Mesendoderm (in vitro differentiated cells): ENCODE data around the gene KRTAP9-7.
"Not testable (repeated sequence)": the region's sequence is repeated elsewhere in the genome, so short reads cannot be mapped to it uniquely, and the experiment has no call there.

Experiments used
- DNase-seq: peaks from one replicate; pipeline ENCODE4 v3.0.0; 2013
- H2AK5ac ChIP-seq: 2 replicates; pipeline ENCODE4 v1.6.1; 2013; ENCODE audit warnings: low read length, inconsistent platforms
- H2BK120ac ChIP-seq: 2 replicates; pipeline ENCODE4 v1.6.1; 2013; ENCODE audit warnings: low read depth, mild to moderate bottlenecking, low read length, moderate library complexity, mixed read lengths
- H2BK15ac ChIP-seq: replicated peaks from 2 replicates; pipeline ENCODE4 v1.6.1; 2013; ENCODE audit warnings: low read depth, mild to moderate bottlenecking, moderate library complexity
- H2BK5ac ChIP-seq: 2 replicates; pipeline ENCODE4 v1.6.1; 2013; ENCODE audit warnings: low read length, inconsistent platforms
- H3K18ac ChIP-seq: 2 replicates; pipeline ENCODE4 v1.6.1; 2013; ENCODE audit warnings: mild to moderate bottlenecking, low read length, mixed read lengths
- H3K23ac ChIP-seq: one replicate; pipeline ENCODE4 v1.6.1; 2013; ENCODE audit warnings: low read length
- H3K27ac ChIP-seq: 2 replicates; pipeline ENCODE4 v1.5.1; 2013; ENCODE audit warnings: low read depth, mild to moderate bottlenecking, inconsistent platforms, low read length, moderate library complexity
- H3K27me3 ChIP-seq: 2 replicates; pipeline ENCODE4 v1.6.1; 2013; ENCODE audit warnings: low read length, control low read depth, mild to moderate bottlenecking, inconsistent platforms; ENCODE audit not compliant: insufficient read depth, poor library complexity
- H3K36me3 ChIP-seq: 2 replicates; pipeline ENCODE4 v1.6.1; 2013; ENCODE audit warnings: low read length, inconsistent platforms; ENCODE audit not compliant: control insufficient read depth, insufficient read depth
- H3K4ac ChIP-seq: one replicate; pipeline ENCODE4 v1.6.1; 2013; ENCODE audit warnings: low read depth, mild to moderate bottlenecking, low read length, moderate library complexity
- H3K4me1 ChIP-seq: 2 replicates; pipeline ENCODE4 v1.6.1; 2013; ENCODE audit warnings: low read depth, low read length, inconsistent platforms; ENCODE audit not compliant: control insufficient read depth
- H3K4me2 ChIP-seq: 2 replicates; pipeline ENCODE4 v1.6.1; 2013; ENCODE audit warnings: low read length
- H3K4me3 ChIP-seq: 2 replicates; pipeline ENCODE4 v1.5.1; 2013; ENCODE audit warnings: mild to moderate bottlenecking, low read length
- H3K56ac ChIP-seq: one replicate; pipeline ENCODE4 v1.6.1; 2013; ENCODE audit warnings: low read length
- H3K79me1 ChIP-seq: 2 replicates; pipeline ENCODE4 v1.6.1; 2013; ENCODE audit warnings: low read length, inconsistent platforms
- H3K79me2 ChIP-seq: 2 replicates; pipeline ENCODE4 v1.6.1; 2013; ENCODE audit warnings: mild to moderate bottlenecking, low read length; ENCODE audit not compliant: control insufficient read depth, insufficient read depth
- H3K9ac ChIP-seq: 2 replicates; pipeline ENCODE4 v1.6.1; 2013; ENCODE audit warnings: low read length, inconsistent platforms
- H4K5ac ChIP-seq: one replicate; pipeline ENCODE4 v1.6.1; 2013; ENCODE audit warnings: low read length
- H4K8ac ChIP-seq: one replicate; pipeline ENCODE4 v1.6.1; 2013; ENCODE audit warnings: low read depth, mild to moderate bottlenecking, control low read depth, low read length, moderate library complexity
- WGBS: extraction: QIAGEN DNeasy Blood & Tissue Kit; methylation state at CpG from one replicate; pipeline ENCODE4 v1.1.7; 2013; ENCODE audit warnings: low lambda C conversion rate, missing lambda C conversion rate; ENCODE audit not compliant: insufficient coverage; ENCODE audit errors: extremely low coverage; 5-methylcytosine and 5-hydroxymethylcytosine counted together

Gene KRTAP9-7

GRCh38 chr17:41251261-41251660 lies 24.2 kb upstream of the KRTAP9-7 start:
- Histone ChIP-seq H2BK5ac (no peak overlapping the region), H2AK5ac (no peak overlapping the region), H3K4ac (no peak overlapping the region), H2BK120ac (no peak overlapping the region), H3K9ac (no peak overlapping the region), H3K36me3 (no peaks in the 10 kb centered on the region), H4K5ac (no peak overlapping the region), H3K79me2 (no peaks in the 10 kb centered on the region), H3K27me3 (no peaks in the 10 kb centered on the region), H3K56ac (no peak overlapping the region), H2BK15ac (no peak overlapping the region), H3K27ac (no peak overlapping the region), H4K8ac (no peak overlapping the region), H3K4me2 (no peak overlapping the region), H3K79me1 (no peaks in the 10 kb centered on the region), H3K4me3 (no peak overlapping the region), H3K4me1 (no peaks in the 10 kb centered on the region), H3K18ac (no peak overlapping the region), H3K23ac (no peak overlapping the region)
- no CpG with 5 or more reads among the region's 1 CpG for WGBS
- no peak for DNase-seq

- Histone ChIP-seq H3K4me1 (no peaks in the 10 kb centered on the region), H3K4me3 (no peak overlapping the region), H3K79me1 (no peaks in the 10 kb centered on the region), H2BK120ac (no peak overlapping the region), H3K18ac (no peak overlapping the region), H3K23ac (no peak overlapping the region), H3K56ac (no peak overlapping the region), H2BK15ac (no peak overlapping the region), H3K36me3 (no peaks in the 10 kb centered on the region), H2BK5ac (no peak overlapping the region), H3K79me2 (no peaks in the 10 kb centered on the region), H3K27ac (no peak overlapping the region), H4K5ac (no peak overlapping the region), H3K9ac (no peak overlapping the region), H3K4ac (no peak overlapping the region), H3K27me3 (no peaks in the 10 kb centered on the region), H4K8ac (no peak overlapping the region), H3K4me2 (no peak overlapping the region), H2AK5ac (no peak overlapping the region)
- no CpG with 5 or more reads among the region's 1 CpG for WGBS
- no peak for DNase-seq
Measured at GRCh38 chr17:41254861-41255260, 20.6 kb upstream of the KRTAP9-7 start.

DNA sequence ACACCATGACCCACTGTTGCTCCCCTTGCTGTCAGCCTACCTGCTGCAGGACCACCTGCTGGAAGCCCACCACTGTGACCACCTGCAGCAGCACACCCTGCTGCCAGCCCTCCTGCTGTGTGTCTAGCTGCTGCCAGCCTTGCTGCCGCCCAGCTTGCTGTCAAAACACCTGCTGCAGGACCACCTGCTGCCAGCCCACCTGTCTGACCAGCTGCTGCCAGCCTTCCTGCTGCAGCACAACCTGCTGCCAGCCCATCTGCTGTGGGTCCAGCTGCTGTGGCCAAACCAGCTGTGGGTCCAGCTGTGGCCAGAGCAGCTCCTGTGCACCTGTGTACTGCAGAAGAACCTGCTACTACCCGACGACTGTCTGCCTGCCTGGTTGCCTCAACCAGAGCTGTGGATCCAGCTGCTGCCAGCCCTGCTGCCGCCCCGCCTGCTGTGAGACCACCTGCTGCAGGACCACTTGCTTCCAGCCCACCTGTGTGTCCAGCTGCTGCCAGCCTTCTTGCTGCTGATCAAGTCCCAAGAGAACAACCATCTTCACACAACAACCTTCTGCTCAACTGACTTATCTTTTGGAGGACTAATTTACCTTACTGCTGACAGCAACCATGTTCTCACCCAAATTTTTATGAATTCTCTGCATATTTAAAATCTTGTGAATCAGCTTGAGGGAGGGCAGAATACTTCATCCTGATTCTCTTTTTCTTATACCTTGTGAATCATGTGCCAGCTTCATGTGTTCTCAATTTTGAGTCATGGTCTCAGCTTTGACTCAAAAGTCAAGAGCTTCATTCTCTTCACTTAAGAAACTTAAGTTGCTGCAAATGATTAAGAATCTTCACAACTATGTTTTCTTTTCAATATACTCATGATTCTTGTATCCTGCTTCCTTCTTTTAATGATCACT lies 19.9 kb upstream of the KRTAP9-7 start, which contains the start of gene KRTAP9-9:
TSS of gene KRTAP9-9 (plus strand) at position 4 of the 910 bp plus-strand sequence.
- not testable (repeated sequence) for H3K79me1 ChIP-seq, H2BK120ac ChIP-seq, DNase-seq, H3K79me2 ChIP-seq, H3K56ac ChIP-seq, H3K9ac ChIP-seq, H3K23ac ChIP-seq, H2BK15ac ChIP-seq, H3K36me3 ChIP-seq, H2BK5ac ChIP-seq, H3K4me2 ChIP-seq, H3K4ac ChIP-seq, H3K27ac ChIP-seq, H3K4me1 ChIP-seq, H4K8ac ChIP-seq, H3K18ac ChIP-seq, H4K5ac ChIP-seq, H3K27me3 ChIP-seq, H2AK5ac ChIP-seq, H3K4me3 ChIP-seq
- WGBS = no CpG with 5 or more reads among the region's 5 CpGs

DNA sequence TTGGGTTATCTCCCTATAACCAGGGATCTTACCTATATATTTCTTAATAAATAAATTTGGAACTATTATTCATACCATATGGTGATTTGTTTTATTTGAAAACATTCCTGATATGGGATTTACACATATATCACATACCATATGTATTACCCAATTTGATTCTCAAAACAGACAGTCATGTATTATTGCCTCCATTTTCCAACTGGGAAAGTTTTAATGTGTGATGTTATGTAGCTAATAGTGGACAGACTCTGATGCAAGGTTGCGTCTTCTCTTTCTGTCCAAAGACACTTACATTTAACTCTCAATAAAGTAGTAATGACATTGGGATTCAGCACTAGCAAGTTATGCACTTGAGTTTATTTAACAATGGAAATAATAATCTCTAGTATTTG lies 19.2 kb upstream of the KRTAP9-7 start:
- no peaks in the 10 kb centered on the region for H3K27me3 ChIP-seq
- no peak overlapping the region for H3K9ac ChIP-seq
- H3K56ac ChIP-seq = no peak overlapping the region
- no peak overlapping the region for H2BK15ac ChIP-seq
- no peak for DNase-seq
- H2BK5ac ChIP-seq = no peak overlapping the region
- no peak overlapping the region for H3K23ac ChIP-seq
- no peak overlapping the region for H4K5ac ChIP-seq
- no CpG with 5 or more reads among the region's 1 CpG for WGBS
- H3K18ac ChIP-seq = no peak overlapping the region
- H3K79me1 ChIP-seq = no peaks in the 10 kb centered on the region
- H2AK5ac ChIP-seq = no peak overlapping the region
- H3K4me1 ChIP-seq = no peaks in the 10 kb centered on the region
- no peak overlapping the region for H3K4me3 ChIP-seq
- H3K36me3 ChIP-seq = no peaks in the 10 kb centered on the region
- H3K4ac ChIP-seq = no peak overlapping the region
- no peak overlapping the region for H3K27ac ChIP-seq
- no peaks in the 10 kb centered on the region for H3K79me2 ChIP-seq
- H2BK120ac ChIP-seq = no peak overlapping the region
- no peak overlapping the region for H3K4me2 ChIP-seq
- no peak overlapping the region for H4K8ac ChIP-seq

DNA sequence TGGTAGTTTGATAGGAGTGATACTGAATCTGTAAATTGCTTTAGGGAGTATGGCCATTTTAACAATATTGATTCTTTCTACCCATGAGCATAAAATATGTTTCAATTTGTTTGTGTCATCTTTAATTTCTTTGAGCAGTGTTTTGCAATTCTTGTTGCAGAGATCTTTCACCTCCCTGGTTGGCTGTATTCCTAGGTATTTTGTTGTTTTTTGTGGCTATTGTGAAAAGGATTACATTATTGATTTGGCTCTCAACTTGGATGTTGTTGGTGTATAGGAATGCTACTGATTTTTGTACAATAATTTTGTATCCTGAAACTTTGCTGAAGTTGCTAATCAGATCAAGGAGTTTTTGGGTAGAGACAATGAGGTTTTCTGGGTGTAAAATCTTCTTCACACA lies 17.1 kb upstream of the KRTAP9-7 start:
- no peaks in the 10 kb centered on the region for H3K27me3 ChIP-seq
- no peaks in the 10 kb centered on the region for H3K79me1 ChIP-seq
- no peak overlapping the region for H3K56ac ChIP-seq
- no peak overlapping the region for H2AK5ac ChIP-seq
- no peak overlapping the region for H3K9ac ChIP-seq
- H2BK5ac ChIP-seq = no peak overlapping the region
- no peak overlapping the region for H3K4ac ChIP-seq
- H3K36me3 ChIP-seq = no peaks in the 10 kb centered on the region
- H3K18ac ChIP-seq = no peak overlapping the region
- no peak for DNase-seq
- no peak overlapping the region for H2BK15ac ChIP-seq
- no peaks in the 10 kb centered on the region for H3K79me2 ChIP-seq
- no peak overlapping the region for H4K5ac ChIP-seq
- no peak overlapping the region for H3K23ac ChIP-seq
- no peak overlapping the region for H3K4me3 ChIP-seq
- no peak overlapping the region for H2BK120ac ChIP-seq
- H3K27ac ChIP-seq = no peak overlapping the region
- no peaks in the 10 kb centered on the region for H3K4me1 ChIP-seq
- H3K4me2 ChIP-seq = no peak overlapping the region
- no peak overlapping the region for H4K8ac ChIP-seq

DNA sequence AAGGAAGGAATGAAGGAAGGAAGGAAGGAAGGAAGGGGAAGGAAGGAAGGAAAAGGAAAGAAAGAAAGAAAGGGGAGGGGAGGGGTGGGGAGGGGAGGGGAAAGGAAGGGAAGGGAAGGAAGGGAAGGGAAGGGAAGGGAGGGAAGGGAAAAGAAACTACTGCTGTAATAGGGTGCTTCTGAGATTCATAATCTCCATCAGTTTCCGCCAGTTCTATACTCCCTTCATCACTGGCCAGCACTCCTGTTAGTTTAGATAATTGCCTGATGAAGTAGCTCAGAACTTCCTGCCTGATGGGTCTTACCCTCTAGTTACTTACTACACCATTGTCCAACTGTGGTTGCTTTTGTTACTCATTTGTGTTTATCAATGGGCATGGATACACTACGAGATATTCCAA lies 12.3 kb upstream of the KRTAP9-7 start:
- Histone ChIP-seq H2BK5ac (no peak overlapping the region), H4K5ac (no peak overlapping the region), H3K4ac (no peak overlapping the region), H3K36me3 (no peaks in the 10 kb centered on the region), H4K8ac (no peak overlapping the region), H3K56ac (no peak overlapping the region), H2BK120ac (no peak overlapping the region), H3K79me1 (no peaks in the 10 kb centered on the region), H3K18ac (no peak overlapping the region), H3K23ac (no peak overlapping the region), H3K27me3 (no peaks in the 10 kb centered on the region), H3K4me1 (no peaks in the 10 kb centered on the region), H3K27ac (no peak overlapping the region), H2BK15ac (no peak overlapping the region), H3K4me3 (no peak overlapping the region), H3K79me2 (no peaks in the 10 kb centered on the region), H2AK5ac (no peak overlapping the region), H3K4me2 (no peak overlapping the region), H3K9ac (no peak overlapping the region)
- WGBS = no CpG with 5 or more reads among the region's 2 CpGs
- DNase-seq = no peak
